NCI-H460 (cell line): ENCODE data around the gene ZNF232. TPM values are rescaled to one million over a fixed set of nuclear protein-coding genes. Genes with fewer than 3 reads are reported as not detected.
A peak's percentile ranks its signal among the peaks of the same experiment; 100 is the strongest.
"Not testable (repeated sequence)": the region's sequence is repeated elsewhere in the genome, so short reads cannot be mapped to it uniquely, and the experiment has no call there.

ENCODE experiments used
- DNase-seq: peaks from one replicate; pipeline ENCODE4 v3.0.0-alpha.2; 2016; ENCODE audit warnings: low read depth; ENCODE audit errors: extremely low read depth
- polyA plus RNA-seq: library from polyadenylated mRNA; depleted of rRNA; stranded (reverse); fragments of >200 nt; gene quantifications from 2 replicates; pipeline ENCODE4 v1.2.3, GENCODE V29; 2014; cell fraction: nucleus; rRNA removed
- total RNA-seq: library from RNA; depleted of rRNA; stranded (reverse); fragments of >200 nt; shearing (Covaris generic); gene quantifications from 2 replicates; pipeline ENCODE4 v1.2.3, GENCODE V29; 2014; rRNA removed

The ZNF232 gene
- total RNA-seq = 15.5 and 17.3 TPM in 2 replicates
- polyA plus RNA-seq = 10.9 and 13.2 TPM in 2 replicates

GRCh38 chr17:5111402-5112204, at the start of gene ZNF232:
Gene ZNF232, minus strand, starts transcription at chr17:5111878. Its CDS starts 56 bp downstream, at chr17:5111822.
- DNase-seq = peak; percentile 90

DNA sequence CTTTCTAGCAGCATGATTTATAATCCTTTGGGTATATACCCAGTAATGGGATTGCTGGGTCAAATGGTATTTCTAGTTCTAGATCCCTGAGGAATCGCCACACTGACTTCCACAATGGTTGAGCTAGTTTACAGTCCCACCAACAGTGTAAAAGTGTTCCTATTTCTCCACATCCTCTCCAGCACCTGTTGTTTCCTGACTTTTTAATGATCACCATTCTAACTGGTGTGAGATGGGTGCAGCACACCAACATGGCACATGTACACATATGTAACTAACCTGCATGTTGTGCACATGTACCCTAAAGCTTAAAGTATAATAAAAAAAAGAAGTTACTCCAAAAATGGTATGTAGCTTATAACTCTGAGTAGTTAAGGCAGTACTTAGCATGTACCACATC, 49.0 kb upstream of the ZNF232 start:
- not testable (repeated sequence) for DNase-seq

DNA sequence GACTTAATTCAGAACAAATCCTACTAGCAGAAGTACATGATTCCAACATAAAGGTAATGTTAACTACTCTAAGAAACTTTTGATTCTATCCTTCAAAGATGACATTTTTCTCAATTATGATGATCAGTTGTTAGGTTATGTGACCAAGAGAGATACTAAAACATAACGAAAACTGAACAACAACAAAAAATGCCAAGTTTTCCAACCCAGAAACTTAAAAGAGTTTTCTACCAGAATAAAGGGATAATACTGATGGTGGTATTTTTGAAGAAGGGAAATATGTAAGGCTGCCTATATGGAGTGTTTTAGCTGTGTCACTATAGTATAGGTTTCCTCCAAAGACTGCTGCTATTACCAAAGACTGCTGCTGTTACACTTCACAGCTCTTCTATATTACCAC, 34.4 kb upstream of the ZNF232 start:
- DNase-seq = not testable (repeated sequence)

- not testable (repeated sequence) for DNase-seq
These were observed 31.2 kb upstream of the ZNF232 start for GRCh38 chr17:5142877-5143276.

DNA sequence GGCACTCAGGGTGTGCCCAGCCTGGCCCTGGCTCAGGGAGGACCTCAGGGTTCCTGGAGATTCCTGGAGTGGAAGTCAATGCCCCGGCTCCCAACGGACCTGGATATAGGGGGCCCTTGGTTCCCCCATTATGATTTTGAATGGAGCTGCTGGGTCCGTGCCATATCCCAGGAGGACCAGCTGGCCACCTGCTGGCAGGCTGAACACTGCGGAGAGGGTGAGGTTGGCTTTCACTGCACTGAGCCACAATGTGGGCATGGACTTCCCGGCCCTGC, 27.7 kb upstream of the ZNF232 start:
- DNase-seq = no peak

GRCh38 chr17:5138616-5139457, 27.2 kb upstream of the ZNF232 start:
- no peak for DNase-seq

- not testable (repeated sequence) for DNase-seq
These were observed 26.5 kb upstream of the ZNF232 start for GRCh38 chr17:5138198-5138544.

DNA sequence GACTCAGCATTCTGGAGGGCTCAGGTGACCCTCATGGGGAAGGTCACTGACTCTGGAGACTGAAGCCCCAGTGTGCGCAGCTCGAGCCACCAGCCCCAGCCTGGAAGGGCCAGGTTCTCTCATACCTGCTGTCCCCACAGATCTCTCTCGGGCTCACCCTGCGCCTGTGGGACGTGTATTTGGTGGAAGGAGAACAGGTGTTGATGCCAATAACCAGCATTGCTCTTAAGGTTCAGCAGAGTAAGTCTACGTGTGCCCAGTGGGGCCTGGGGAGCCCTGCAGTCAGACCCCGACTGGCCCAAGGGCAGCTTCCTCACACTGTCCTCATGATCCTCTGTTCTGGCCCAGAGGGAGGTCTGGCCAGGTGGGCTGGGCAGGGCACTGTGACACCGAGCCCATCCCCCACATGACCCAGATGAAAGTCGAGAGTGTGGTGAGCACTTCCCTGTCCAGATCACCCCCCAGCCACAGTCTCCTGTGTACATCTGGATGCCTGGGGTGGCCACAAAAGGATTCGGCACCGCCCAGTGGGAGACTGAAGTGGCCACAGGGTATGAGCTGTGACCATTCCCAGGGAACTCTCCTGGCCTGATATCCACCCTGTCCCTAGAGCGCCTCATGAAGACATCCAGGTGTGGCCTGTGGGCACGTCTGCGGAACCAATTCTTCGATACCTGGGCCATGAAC, 26.0 kb upstream of the ZNF232 start:
- DNase-seq = not testable (repeated sequence)

GRCh38 chr17:5136580-5137412, 25.1 kb upstream of the ZNF232 start:
- DNase-seq = not testable (repeated sequence)

DNA sequence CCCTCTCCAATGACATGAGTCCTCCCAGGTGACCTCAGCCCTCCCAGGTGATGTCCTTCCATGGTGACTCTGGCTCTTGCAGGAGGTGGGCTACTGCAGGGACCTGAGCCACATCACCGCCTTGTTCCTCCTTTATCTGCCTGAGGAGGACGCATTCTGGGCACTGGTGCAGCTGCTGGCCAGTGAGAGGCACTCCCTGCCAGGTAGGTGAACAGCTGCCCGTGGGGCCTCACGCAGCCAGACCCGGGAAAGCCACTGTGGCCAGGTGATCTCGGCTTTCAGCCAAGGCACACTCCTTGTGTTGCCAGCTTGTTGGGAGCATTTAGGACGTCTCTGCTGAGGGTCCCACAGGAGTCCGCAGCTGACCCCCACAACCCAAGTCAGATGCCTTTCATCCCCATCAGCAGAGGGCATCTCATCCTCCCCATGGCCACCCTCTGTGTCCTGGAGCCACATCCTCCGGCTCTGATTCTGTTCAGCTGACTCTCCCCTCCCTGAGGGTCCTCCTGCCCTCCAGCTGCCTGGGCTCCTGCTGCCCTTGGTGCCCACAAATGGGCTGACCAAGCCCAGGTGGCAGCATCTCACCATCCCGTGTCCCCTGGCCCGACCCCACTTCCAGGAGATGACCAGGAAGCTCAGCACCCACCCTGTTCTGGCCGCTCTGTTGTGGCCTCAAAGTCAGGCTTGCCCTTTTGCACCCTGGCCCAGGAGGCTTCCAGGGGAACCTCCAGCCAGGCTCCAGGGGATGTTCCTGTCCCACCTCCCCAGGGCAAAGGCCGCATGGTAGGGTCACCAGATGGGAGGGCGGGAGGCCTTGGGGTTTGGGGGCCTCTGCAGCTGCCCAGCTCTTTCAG, 24.3 kb upstream of the ZNF232 start:
- DNase-seq = no peak

GRCh38 chr17:5135131-5135712, 23.5 kb upstream of the ZNF232 start:
- not testable (repeated sequence) for DNase-seq

DNA sequence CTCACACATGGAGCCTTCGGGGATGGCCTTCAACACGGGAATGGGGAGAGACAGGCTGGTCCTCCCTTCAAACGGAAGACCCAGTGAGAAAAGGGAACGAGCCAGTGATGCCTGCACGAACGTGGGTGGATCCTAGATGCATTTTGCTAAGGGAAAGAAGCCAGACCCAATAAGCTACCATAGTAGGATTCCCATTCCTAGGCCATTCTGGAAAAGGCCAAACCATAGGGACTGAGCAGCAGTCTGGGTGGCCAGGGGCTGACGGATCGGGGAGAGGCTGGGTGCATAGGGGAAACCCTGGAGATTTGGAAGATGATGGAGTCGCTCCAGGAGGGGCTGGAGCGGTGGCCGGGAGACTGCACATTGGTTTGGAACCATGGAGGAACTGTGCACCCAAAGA, 22.9 kb upstream of the ZNF232 start:
- DNase-seq = not testable (repeated sequence)

- DNase-seq = not testable (repeated sequence)
These were observed 22.3 kb upstream of the ZNF232 start for GRCh38 chr17:5133961-5134360.

GRCh38 chr17:5133311-5133710, 21.6 kb upstream of the ZNF232 start:
- DNase-seq = no peak

DNA sequence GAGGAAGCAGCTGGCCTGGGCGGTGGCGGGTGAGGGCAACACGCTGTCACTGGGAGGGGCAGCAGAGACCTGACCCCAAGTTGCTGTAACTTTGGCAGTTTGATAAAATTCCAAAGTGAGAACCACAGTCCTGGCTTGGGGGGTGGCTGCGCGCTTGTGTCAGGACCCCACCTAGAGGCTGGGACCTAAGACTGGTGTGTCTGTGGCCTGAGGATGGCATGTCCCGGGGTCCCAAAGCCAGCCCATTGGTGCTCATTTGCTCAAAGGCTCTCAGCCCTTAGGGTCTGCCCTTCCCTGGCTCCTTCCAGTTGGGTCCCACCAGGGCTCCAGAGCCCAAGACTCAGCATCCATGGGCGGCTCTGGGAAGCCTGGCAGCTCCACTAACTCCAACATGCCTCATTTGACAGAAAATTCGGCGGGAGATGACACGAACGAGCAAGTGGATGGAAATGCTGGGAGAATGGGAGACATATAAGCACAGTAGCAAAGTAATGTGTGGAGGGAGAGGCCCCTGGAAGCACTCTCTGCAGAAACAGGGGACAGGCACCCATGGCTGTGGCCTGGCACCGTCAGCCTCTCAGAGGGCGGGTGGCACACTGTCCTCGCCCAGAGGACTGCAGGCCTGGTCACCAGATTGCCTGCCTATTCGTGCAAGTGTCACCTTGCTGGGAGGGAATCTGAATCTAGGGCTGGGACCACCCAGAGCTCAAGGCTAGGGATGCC, 21.0 kb upstream of the ZNF232 start:
- DNase-seq = not testable (repeated sequence)

GRCh38 chr17:5131799-5132502, 20.3 kb upstream of the ZNF232 start:
- not testable (repeated sequence) for DNase-seq

- DNase-seq = no peak
These were observed 19.6 kb upstream of the ZNF232 start for GRCh38 chr17:5131146-5131715.
